ENCODE results near the gene GPM6B.

Gene GPM6B

DNA sequence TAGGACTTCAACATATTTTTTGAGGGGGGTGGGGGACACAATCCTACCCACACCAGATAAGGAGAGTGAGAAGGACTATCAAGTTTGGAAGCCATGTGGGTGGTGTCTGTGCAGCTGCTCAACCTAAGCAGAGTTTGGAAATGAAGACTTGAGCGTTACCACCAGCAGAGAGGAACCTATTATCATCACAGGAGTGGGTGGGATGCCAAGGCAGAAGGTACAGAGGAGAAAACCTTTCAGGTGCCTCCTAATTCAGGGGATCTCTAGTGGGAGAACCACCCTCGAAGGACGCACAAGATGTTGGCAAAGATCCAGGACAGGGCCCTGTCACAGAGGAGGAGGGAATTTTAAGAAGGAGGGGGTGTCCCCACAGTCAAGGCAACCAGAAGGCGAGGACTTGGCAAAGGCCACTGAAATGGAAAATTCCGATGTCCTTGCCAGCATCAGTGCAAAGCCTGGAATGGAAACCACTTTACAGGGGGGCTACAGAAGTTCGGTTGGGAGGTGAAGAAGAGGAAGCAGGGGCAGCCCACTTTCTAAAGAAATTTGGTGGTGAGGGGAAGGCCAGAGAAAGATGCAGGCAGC, 8.4 kb upstream of the GPM6B start:
- Histone ChIP-seq H3K4me3 (replicated peaks; ENCODE audit: insufficient read depth, low read length) (no peak overlapping the region), H3K27me3 (ENCODE audit: insufficient read depth, poor library complexity, severe bottlenecking) (no peaks in the 10 kb centered on the region), H3K27ac (replicated peaks) (no peak overlapping the region)
- DNase-seq (ENCODE audit: low read depth in 1 of 2, low spot score in 1 of 2) = no peak
- TF ChIP-seq SPI1 (IDR thresholded peaks at IDR 0.05; ENCODE audit: borderline replicate concordance, low read depth) (no peak), GABPA (IDR thresholded peaks at IDR 0.05; ENCODE audit: low read depth) (no peak), POLR2AphosphoS5 (IDR thresholded peaks at IDR 0.05; ENCODE audit: low read depth) (no peak)
- TF ChIP-seq, protein P1, sequence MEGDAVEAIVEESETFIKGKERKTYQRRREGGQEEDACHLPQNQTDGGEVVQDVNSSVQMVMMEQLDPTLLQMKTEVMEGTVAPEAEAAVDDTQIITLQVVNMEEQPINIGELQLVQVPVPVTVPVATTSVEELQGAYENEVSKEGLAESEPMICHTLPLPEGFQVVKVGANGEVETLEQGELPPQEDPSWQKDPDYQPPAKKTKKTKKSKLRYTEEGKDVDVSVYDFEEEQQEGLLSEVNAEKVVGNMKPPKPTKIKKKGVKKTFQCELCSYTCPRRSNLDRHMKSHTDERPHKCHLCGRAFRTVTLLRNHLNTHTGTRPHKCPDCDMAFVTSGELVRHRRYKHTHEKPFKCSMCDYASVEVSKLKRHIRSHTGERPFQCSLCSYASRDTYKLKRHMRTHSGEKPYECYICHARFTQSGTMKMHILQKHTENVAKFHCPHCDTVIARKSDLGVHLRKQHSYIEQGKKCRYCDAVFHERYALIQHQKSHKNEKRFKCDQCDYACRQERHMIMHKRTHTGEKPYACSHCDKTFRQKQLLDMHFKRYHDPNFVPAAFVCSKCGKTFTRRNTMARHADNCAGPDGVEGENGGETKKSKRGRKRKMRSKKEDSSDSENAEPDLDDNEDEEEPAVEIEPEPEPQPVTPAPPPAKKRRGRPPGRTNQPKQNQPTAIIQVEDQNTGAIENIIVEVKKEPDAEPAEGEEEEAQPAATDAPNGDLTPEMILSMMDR (IDR thresholded peaks at IDR 0.05; ENCODE audit: insufficient read depth, low read length) = no peak
- TF ChIP-seq, protein P2, sequence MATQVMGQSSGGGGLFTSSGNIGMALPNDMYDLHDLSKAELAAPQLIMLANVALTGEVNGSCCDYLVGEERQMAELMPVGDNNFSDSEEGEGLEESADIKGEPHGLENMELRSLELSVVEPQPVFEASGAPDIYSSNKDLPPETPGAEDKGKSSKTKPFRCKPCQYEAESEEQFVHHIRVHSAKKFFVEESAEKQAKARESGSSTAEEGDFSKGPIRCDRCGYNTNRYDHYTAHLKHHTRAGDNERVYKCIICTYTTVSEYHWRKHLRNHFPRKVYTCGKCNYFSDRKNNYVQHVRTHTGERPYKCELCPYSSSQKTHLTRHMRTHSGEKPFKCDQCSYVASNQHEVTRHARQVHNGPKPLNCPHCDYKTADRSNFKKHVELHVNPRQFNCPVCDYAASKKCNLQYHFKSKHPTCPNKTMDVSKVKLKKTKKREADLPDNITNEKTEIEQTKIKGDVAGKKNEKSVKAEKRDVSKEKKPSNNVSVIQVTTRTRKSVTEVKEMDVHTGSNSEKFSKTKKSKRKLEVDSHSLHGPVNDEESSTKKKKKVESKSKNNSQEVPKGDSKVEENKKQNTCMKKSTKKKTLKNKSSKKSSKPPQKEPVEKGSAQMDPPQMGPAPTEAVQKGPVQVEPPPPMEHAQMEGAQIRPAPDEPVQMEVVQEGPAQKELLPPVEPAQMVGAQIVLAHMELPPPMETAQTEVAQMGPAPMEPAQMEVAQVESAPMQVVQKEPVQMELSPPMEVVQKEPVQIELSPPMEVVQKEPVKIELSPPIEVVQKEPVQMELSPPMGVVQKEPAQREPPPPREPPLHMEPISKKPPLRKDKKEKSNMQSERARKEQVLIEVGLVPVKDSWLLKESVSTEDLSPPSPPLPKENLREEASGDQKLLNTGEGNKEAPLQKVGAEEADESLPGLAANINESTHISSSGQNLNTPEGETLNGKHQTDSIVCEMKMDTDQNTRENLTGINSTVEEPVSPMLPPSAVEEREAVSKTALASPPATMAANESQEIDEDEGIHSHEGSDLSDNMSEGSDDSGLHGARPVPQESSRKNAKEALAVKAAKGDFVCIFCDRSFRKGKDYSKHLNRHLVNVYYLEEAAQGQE (IDR thresholded peaks at IDR 0.05; ENCODE audit: insufficient replicate concordance, low read depth) = no peak

DNA sequence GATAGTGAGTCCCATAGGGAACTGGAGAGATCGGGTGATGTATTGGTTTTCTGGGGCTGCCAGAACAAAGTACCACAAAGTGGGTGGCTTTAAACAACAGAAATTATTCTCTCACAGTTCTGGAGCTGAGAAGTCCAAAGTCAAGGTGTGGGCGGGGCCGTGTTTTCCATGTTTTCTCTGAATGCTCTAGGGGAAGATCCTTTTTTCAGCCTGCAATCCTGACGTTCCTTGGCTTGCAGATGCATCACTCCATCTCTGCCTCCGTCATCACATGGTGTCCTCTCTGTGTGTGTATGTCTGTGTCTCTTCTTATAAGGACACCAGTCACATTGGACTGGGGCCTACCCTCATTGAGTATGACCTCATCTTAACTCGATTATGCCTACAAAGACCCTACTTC, 7.9 kb upstream of the GPM6B start:
- Histone ChIP-seq H3K27me3 (ENCODE audit: insufficient read depth, poor library complexity, severe bottlenecking) (no peaks in the 10 kb centered on the region), H3K27ac (replicated peaks) (no peak overlapping the region), H3K4me3 (replicated peaks; ENCODE audit: insufficient read depth, low read length) (no peak overlapping the region)
- TF ChIP-seq, protein P2 (IDR thresholded peaks at IDR 0.05; ENCODE audit: insufficient replicate concordance, low read depth) = no peak
- TF ChIP-seq, protein P1 (IDR thresholded peaks at IDR 0.05; ENCODE audit: insufficient read depth, low read length) = no peak
- no peak for TF ChIP-seq POLR2AphosphoS5 (IDR thresholded peaks at IDR 0.05; ENCODE audit: low read depth)
- TF ChIP-seq SPI1 (IDR thresholded peaks at IDR 0.05; ENCODE audit: borderline replicate concordance, low read depth) = no peak
- TF ChIP-seq GABPA (IDR thresholded peaks at IDR 0.05; ENCODE audit: low read depth) = no peak
- DNase-seq (ENCODE audit: low read depth in 1 of 2, low spot score in 1 of 2) = no peak

DNA sequence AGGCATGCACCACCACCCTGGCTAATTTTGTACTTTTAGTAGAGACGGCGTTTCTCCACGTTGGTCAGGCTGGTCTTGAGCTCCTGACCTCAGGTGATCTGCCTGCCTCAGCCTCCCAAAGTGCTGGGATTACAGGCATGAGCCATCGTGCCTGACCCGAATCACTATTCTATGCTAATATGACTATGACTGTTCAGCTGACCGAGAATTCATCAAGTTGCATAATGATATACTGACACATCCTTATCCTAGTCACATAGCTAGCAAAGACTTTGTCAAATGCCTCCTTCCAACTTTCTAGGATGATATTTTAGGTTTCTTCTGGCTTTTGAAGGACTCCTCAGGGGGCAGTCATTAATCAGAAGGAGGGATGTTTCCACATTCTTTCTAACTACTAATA, 4.8 kb upstream of the GPM6B start:
- TF ChIP-seq GABPA (IDR thresholded peaks at IDR 0.05; ENCODE audit: low read depth) (no peak), POLR2AphosphoS5 (IDR thresholded peaks at IDR 0.05; ENCODE audit: low read depth) (no peak), SPI1 (IDR thresholded peaks at IDR 0.05; ENCODE audit: borderline replicate concordance, low read depth) (no peak)
- TF ChIP-seq, protein P2 (IDR thresholded peaks at IDR 0.05; ENCODE audit: insufficient replicate concordance, low read depth) = no peak
- TF ChIP-seq, protein P1 (IDR thresholded peaks at IDR 0.05; ENCODE audit: insufficient read depth, low read length) = no peak
- Histone ChIP-seq H3K27ac (replicated peaks) (no peak overlapping the region), H3K4me3 (replicated peaks; ENCODE audit: insufficient read depth, low read length) (no peak overlapping the region), H3K27me3 (ENCODE audit: insufficient read depth, poor library complexity, severe bottlenecking) (peaks cover 2% of the 10 kb centered on the region)
- DNase-seq (ENCODE audit: low read depth in 1 of 2, low spot score in 1 of 2) = no peak
